Measurements from ENCODE around the gene TESPA1.
"Not testable (repeated sequence)": the region's sequence is repeated elsewhere in the genome, so short reads cannot be mapped to it uniquely, and the experiment has no call there.

Gene TESPA1

DNA sequence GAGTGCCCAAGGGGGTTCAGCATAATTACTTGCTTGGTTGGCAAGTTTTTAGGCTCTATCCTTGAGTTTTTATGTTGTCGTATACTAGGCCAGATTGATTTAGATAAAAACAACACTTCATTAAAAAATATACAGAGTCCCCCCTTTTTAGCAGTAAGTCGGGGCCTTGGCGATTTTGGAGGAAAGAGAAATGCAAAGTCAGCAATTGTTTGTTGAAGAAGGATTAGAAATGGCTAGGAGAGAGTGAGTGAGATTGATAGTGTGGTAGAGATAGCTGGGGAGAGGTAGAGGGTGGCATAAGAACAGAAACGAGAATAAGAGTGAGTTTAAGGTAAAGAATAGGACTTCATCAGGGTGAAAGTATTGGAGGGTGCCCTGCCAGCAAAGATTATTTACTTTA, 41.3 kb downstream of the TESPA1 start:
- not testable (repeated sequence) for DNase-seq

DNA sequence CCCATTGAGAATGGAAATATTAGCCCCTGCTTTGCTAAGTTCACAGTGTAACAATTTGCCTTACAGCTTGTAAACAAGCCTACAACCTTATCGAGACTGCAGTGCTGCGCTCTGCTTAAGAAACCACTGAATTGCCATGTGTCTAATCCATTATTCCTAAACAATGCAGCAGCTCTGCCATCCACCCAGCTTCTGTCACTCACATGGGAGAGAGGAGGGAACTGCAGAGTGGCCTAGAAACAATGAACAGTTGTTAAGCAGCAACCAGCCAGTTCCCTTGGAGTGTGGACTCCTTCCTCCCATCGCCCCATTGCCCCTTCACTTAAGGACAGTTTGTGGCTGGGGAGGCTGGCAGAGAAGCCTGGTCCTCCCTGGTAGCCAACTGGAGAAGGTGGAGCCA, 42.9 kb downstream of the TESPA1 start:
- no peak for DNase-seq

DNA sequence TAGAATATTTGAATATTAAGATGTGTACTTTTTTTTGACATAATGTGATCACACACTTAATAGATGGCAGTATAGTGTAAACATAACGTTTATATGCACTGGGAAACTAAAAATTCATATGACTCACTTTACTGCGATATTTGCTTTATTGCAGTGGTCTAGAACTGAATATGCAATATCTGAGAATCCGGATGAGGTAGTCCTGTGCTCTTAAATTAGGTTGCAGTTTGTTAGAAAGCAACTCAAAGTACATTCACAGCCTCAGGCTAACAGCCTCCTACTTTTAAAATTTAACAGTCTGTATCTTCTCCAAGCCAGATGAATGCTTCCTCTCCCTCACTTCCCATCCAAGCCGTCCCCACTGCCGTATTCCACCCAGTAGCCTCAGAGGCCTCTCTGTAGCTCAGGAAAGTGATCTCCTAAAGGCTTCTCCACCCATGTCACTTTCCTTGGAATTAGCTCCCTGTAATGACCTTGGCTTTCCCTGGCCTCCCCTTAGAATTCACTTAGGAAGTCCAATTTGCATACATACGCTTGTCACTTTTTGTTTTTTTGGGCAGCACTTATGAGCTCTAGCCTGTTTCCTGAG, 43.7 kb downstream of the TESPA1 start:
- DNase-seq, result no peak

DNA sequence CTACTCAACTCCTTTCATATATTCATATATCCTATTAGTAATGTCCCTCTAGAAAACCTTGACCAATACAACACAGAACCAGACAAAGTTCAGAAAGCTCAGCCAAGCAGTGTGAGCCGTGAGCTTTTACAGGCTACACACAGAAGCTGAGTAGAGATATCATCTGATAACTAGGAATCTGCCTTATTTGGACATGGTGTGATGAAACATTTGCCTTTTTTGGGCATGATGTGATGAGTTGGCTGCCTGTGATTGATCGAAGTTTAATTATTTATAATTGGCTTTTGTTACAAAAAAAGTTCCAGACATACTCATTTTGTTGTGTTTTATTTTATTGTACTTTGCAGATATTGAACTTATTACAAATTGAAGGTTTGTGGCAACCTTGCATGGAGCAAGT, 46.6 kb downstream of the TESPA1 start:
- no peak for DNase-seq

DNA sequence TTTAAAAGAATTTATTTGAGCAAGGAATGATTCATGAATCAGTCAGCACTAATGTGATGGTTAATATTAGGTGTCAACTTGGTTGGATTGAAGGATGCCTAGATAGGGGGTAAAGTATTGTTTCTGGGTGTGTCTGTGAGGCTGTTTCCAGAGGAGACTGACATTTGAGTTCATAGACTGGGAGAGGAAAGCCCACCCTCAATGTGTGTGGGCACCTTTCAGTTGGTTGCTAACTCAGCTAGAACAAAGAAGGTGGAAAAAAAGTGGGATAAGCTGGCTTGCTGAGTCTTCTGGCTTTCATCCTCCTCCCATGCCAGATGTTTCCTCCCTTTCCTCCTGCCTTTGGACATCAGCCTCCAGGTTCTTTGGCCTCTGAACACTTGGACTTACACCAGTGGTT, 47.2 kb downstream of the TESPA1 start:
- no peak for DNase-seq

DNA sequence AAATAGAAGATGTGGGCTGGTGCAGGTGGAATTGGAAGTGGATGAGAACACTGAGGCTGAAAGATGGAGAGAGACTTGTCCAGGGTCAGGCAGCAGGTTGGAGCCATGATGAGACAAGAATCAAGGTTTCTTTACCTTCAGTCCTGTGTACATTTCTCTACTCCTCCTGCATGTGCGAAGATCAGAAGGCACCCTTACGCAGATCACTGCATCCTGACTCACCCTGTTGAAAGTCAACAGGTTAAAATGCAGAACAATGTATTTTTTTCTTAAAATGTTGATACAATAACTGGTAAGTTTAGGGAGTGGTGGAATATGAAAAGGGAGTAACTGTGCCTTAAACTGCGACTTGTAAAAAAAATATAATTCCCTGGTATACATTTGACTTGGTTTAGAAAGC, 47.8 kb downstream of the TESPA1 start:
- no peak for DNase-seq

DNA sequence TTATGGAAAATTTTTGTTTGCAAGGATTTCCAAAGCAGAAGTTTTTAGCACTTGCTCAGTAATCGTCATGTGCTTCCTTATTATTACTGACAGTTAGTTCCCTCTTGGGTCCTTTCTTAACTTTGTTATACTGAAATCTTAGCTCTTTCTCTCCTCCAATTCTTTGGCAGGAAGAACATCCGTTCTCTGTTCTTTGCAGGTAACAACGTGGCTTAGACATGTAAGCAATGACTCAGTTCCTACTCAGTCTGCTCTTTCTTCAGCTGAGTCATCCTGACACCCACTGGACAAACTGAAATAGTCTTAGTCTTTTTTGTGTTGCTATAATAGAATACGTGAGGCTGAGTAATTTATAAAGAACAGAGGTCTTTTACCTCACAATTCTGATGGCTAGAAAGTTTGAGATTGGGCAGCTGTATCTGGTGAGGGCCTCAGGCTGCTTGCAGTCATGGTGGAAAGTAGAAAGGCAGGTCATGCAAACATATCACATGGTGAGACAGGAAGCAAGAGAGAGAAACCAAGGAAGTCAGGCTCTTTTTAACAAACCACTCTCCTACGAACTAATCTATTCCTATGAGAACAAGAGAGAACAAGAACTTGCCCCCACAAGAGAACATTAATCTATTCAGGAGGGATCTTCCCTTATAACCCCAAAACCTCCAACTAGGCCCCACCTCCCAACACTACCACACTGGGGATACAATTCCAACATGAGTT, 49.2 kb downstream of the TESPA1 start:
- no peak for DNase-seq

- DNase-seq, result no peak
Measured at GRCh38 chr12:54934419-54934818, 50.1 kb downstream of the TESPA1 start.

- no peak for DNase-seq
Measured at GRCh38 chr12:54933376-54933775, 51.2 kb downstream of the TESPA1 start.

- no peak for DNase-seq
Measured at GRCh38 chr12:54932691-54933090, 51.9 kb downstream of the TESPA1 start.

DNA sequence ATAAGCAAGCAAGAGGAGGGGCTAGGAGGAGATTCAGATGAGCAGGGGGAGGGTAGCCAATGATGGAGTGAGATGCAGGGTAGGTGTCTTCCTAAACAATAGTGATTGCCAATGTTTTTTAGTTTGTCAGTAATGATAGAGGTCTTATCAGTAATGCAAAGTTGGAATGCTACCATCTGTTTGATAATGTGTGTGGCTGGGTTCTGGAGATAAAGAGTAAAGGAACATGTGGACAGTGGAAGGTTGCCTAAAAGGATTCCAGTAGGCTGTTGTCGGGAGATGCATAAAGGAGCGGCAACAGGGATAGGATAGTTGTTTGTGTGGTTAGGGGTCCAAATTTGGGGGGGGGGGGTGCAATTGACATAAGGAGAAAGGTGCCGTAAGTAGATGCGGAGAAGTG, 52.5 kb downstream of the TESPA1 start:
- no peak for DNase-seq

DNA sequence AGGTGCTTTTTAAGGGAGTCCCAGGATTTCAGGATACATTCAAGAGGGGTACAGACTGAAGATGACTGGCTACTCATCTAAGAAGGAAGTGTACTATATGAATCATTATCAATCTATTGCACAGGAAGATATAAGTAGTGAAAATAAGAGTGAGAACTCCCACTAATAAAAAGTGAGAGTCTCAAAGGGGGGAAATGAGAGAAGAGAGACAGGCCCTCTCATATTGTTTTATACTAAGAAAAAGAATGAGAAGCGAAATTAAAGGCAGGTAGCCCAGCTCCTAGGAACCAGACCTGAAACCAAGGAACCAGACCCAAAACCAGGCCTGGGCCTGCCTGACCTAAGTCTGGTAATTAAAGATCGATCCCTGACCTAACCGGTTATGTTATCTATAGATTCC, 54.6 kb downstream of the TESPA1 start:
- no peak for DNase-seq

GRCh38 chr12:54926246-54926645, 58.3 kb downstream of the TESPA1 start:
- no peak for DNase-seq

DNA sequence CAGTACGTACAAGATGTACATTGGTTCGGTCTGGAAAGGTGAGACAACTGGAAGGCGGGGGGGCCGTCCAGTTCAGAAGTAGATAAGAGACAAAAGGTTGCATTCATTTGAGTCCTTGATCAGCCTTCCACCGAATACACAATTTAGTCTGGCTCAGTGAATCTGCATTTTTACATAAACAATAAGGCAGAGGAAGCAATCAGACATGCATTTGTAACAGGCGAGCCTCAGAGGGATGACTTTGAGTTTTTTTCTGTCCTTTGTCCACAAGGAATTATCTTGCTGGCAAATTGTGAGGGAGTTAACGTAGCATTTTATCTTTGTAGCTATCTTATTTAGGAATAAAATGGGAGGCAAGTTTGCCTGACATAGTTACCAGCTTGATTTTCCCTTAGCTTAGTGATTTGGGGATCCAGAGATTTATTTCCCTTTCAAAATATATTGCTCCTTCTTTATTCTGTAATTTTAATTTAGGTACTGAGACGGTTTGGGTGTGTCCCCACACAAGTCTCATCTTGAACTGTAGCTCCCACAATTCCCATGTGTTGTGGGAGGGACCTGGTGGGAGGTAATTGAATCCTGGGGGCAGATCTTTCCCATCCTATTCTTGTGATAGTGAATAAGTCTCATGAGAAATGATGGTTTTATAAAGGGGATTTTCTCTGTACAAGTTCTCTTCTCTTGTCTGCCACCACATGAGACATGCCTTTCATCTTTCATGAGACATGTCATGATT, 59.4 kb downstream of the TESPA1 start:
- no peak for DNase-seq

DNA sequence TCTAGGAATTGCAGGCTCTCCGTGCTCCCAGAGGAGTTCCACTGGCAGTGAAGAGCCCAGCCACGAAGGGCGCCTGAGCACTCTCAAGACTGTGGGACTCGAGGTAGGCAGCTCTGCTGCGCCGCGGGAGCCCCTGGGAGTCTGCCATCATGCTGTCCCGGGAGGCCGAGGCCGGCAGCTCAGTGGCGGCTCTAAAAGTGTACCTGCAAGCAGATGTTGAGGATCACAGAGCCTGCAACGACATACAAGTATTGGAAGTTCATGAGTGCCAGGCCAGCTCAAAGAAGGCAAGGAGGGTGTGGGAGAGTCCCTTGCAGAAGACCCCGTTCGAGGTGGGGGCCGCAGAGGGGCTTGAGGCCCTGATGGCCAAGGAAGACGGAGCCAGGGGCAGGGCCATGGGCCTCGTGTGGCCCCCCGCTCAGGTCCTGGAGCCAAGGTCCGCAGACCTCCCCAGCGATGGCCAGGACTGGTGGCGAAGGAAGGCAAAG, 67.5 kb downstream of the TESPA1 start:
- no peak for DNase-seq
